Activated naive CD4-positive, alpha-beta T cell treated with anti-CD3 and anti-CD28 coated beads, Interleukin-2, amount 50 U/mL, for 72 hours (primary cell): Measurements from ENCODE around the gene UPF3B. TPM values are rescaled to one million over a fixed set of nuclear protein-coding genes. Genes with fewer than 3 reads are reported as not detected.
"Not testable (repeated sequence)": the region's sequence is repeated elsewhere in the genome, so short reads cannot be mapped to it uniquely, and the experiment has no call there.

Source experiments
- ATAC-seq, 2 donors: fragments of 150-1000 bp; cut with Tn5 transposase; 2 replicates each; pipeline ENCODE4 v1.10.0; 2021; ENCODE audit warnings: mild to moderate bottlenecking in 2 of 2, moderate library complexity in 2 of 2
- DNase-seq, 2 donors: peaks; one replicate each; pipeline ENCODE4 v3.0.0; 2021 to 2022; ENCODE audit warnings: low spot score in 2 of 2
- H3K27ac Mint-ChIP-seq, 2 donors: one replicate each; pipeline ENCODE4 v1.8.0; 2022; ENCODE audit warnings: mild to moderate bottlenecking in 2 of 2, mixed read lengths in 2 of 2
- H3K36me3 Mint-ChIP-seq, 2 donors: one replicate each; pipeline ENCODE4 v1.8.0; 2022; ENCODE audit warnings: mixed read lengths in 2 of 2
- H3K9me3 Mint-ChIP-seq, 2 donors: one replicate each; pipeline ENCODE4 v1.8.0; 2022; ENCODE audit warnings: mixed read lengths in 2 of 2
- total RNA-seq, 2 donors: library from RNA; stranded (reverse); gene quantifications; one replicate each; pipeline ENCODE4 v1.2.3, GENCODE V29; 2022

Gene UPF3B
- total RNA-seq, result 10 to 100 TPM; 17.5 to 28.9 TPM

- Mint-ChIP-seq H3K27ac (peak within 1 kb of the TSS; percentile 90 to 99), H3K9me3 (no peaks in the 10 kb centered on the region), H3K36me3 (peaks cover 7 to 12% of the 10 kb centered on the region in 2 donors)
- peak; percentile 84 to 94 for DNase-seq
- ATAC-seq, result peak; percentile 95 to 97
Measured at GRCh38 chrX:119852382-119853353, at the start of gene UPF3B. Gene UPF3B, minus strand, starts transcription at chrX:119852963. Its CDS starts 35 bp downstream, at chrX:119852928.

- Mint-ChIP-seq H3K9me3 (no peaks in the 10 kb centered on the region), H3K36me3 (no peaks in the 10 kb centered on the region), H3K27ac (peak overlapping the region in 1 of 2 donors; percentile 63)
- DNase-seq (no peak), ATAC-seq (no peak)
Measured at GRCh38 chrX:119900976-119901375, 48.2 kb upstream of the UPF3B start.

GRCh38 chrX:119899125-119899524 lies 46.4 kb upstream of the UPF3B start:
- Mint-ChIP-seq H3K27ac (no peak overlapping the region), H3K9me3 (no peaks in the 10 kb centered on the region)
- DNase-seq, result no peak

GRCh38 chrX:119895843-119896326 lies 43.1 kb upstream of the UPF3B start, which contains the start of gene AKAP14:
Gene AKAP14, plus strand, starts transcription at chrX:119895893. Its CDS starts 7,331 bp downstream, at chrX:119903224.
- DNase-seq (no peak), ATAC-seq (no peak)
- H3K9me3 Mint-ChIP-seq, result no peaks in the 10 kb centered on the region
- H3K27ac Mint-ChIP-seq, result no peak within 1 kb of the TSS
- no peaks in the 10 kb centered on the region for H3K36me3 Mint-ChIP-seq

More at GRCh38 chrX:119899125-119899524, 46.4 kb upstream of the UPF3B start:
- no peaks in the 10 kb centered on the region for H3K36me3 Mint-ChIP-seq
- no peak for ATAC-seq

- H3K27ac Mint-ChIP-seq, H3K9me3 Mint-ChIP-seq, DNase-seq, H3K36me3 Mint-ChIP-seq, ATAC-seq: not testable (repeated sequence)
Measured at GRCh38 chrX:119891961-119892692, 39.4 kb upstream of the UPF3B start.

- not testable (repeated sequence) for H3K27ac Mint-ChIP-seq, H3K9me3 Mint-ChIP-seq, DNase-seq, ATAC-seq, H3K36me3 Mint-ChIP-seq
Measured at GRCh38 chrX:119890626-119891025, 37.9 kb upstream of the UPF3B start.

GRCh38 chrX:119887721-119888425 lies 35.1 kb upstream of the UPF3B start:
- Mint-ChIP-seq H3K9me3 (no peaks in the 10 kb centered on the region), H3K36me3 (no peaks in the 10 kb centered on the region), H3K27ac (no peak overlapping the region)
- ATAC-seq (peak; percentile 85 to 94), DNase-seq (peak; percentile 57 to 70)

- ATAC-seq (peak; percentile 39 to 84), DNase-seq (no peak)
- H3K36me3 Mint-ChIP-seq, result no peaks in the 10 kb centered on the region
- H3K27ac Mint-ChIP-seq, result no peak overlapping the region
- no peaks in the 10 kb centered on the region for H3K9me3 Mint-ChIP-seq
Measured at GRCh38 chrX:119885554-119886428, 33.0 kb upstream of the UPF3B start.

- peak overlapping the region; percentile 73 to 75 for H3K27ac Mint-ChIP-seq
- DNase-seq (no peak), ATAC-seq (peak; percentile 80 to 84)
- no peaks in the 10 kb centered on the region for H3K36me3 Mint-ChIP-seq
- no peaks in the 10 kb centered on the region for H3K9me3 Mint-ChIP-seq
Measured at GRCh38 chrX:119880552-119881437, 28.0 kb upstream of the UPF3B start.

GRCh38 chrX:119880076-119880475 lies 27.3 kb upstream of the UPF3B start:
- no peaks in the 10 kb centered on the region for H3K36me3 Mint-ChIP-seq
- peak overlapping the region; percentile 73 to 75 for H3K27ac Mint-ChIP-seq
- no peak for ATAC-seq
- no peaks in the 10 kb centered on the region for H3K9me3 Mint-ChIP-seq
- no peak for DNase-seq

GRCh38 chrX:119878740-119879139 lies 26.0 kb upstream of the UPF3B start:
- no peak overlapping the region for H3K27ac Mint-ChIP-seq
- ATAC-seq (no peak), DNase-seq (no peak)
- H3K9me3 Mint-ChIP-seq, result no peaks in the 10 kb centered on the region
- no peaks in the 10 kb centered on the region for H3K36me3 Mint-ChIP-seq

- DNase-seq (peak; percentile 82), ATAC-seq (peak; percentile 92 to 96)
- no peaks in the 10 kb centered on the region for H3K9me3 Mint-ChIP-seq
- peaks cover 19 to 21% of the 10 kb centered on the region in 2 donors for H3K36me3 Mint-ChIP-seq
- peak within 1 kb of the TSS; percentile 99 for H3K27ac Mint-ChIP-seq
Measured at GRCh38 chrX:119871599-119872395, 19.0 kb upstream of the UPF3B start, which contains the start of the genes NDUFA1 and RNF113A. Gene NDUFA1, plus strand, starts transcription at chrX:119871832. Its CDS starts 80 bp downstream, at chrX:119871912. Gene RNF113A, minus strand, starts transcription at chrX:119871733. Its CDS starts 120 bp downstream, at chrX:119871613.

GRCh38 chrX:119871245-119871598 lies 18.5 kb upstream of the UPF3B start:
- ATAC-seq (peak; percentile 56 to 61), DNase-seq (peak in 1 of 2 donors; percentile 16)
- H3K9me3 Mint-ChIP-seq, result no peaks in the 10 kb centered on the region
- H3K27ac Mint-ChIP-seq, result peak overlapping the region; percentile 99
- H3K36me3 Mint-ChIP-seq, result peaks cover 19 to 21% of the 10 kb centered on the region in 2 donors

- H3K36me3 Mint-ChIP-seq, result peaks cover 19 to 21% of the 10 kb centered on the region in 2 donors
- ATAC-seq (peak; percentile 13 to 32), DNase-seq (no peak)
- no peaks in the 10 kb centered on the region for H3K9me3 Mint-ChIP-seq
- peak overlapping the region; percentile 99 for H3K27ac Mint-ChIP-seq
Measured at GRCh38 chrX:119870626-119871131, 17.9 kb upstream of the UPF3B start.
